ENCODE data around the gene COL4A3.

The COL4A3 gene

DNA sequence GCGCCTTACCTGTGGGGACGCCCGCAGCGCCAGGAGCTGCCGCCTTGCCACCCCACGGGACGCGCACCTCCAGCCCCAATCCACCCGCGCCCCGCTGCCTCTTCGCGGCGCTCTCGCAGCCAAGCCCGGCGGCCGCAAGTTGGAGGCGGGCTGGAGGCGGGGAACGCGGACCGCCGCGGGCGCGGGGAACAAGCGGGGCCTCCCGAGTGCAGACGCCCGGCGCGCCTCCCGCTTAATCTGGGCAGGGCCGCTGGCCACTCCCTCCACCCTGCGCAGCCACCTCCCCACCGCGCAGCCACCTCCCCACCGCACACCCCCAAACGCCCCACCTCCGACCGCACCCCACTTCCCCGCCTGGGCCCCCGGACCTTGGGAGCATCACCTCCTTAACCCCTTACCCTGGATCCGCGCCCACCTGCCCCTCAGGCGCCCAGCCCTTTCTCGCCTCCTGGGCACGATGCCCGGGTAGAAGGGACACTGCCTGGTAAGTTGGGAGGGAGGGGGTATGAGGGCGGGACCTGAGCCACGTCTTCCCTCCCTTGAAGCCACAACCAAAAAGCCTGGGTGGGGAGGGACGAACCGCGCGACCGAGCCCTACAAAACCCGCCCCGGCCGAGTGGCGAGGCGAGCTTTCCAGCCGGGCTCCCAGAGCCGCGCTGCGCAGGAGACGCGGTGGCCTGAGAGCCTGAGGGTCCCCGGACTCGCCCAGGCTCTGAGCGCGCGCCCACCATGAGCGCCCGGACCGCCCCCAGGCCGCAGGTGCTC is at the start of gene COL4A3, which contains the start of gene COL4A4:
COL4A3 (plus strand) TSS at position 627 of the 765 bp plus-strand sequence; CDS start at position 730, 103 bp downstream.
COL4A4 (minus strand) TSS at position 208 of the 765 bp plus-strand sequence. CDS start 16,722 bp downstream, outside the sequence.
- no peak for DNase-seq

DNA sequence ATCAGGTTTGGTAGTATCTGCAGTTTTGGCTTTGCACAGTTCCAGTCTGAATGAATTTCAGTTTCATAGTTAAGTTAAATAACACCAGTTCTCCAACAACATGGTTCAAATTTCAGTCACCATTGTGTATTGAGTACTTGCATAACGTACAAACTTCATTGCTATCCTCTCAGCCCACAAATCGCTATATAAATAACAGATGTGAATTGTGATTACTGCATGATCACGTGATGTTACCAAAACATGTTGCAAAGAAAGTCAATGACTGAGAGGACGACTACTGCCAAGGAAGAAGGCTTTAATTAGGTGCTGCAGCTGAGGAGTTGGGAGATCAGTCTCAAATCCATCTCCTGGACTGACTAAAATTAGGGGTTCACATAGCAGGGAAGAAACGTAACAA is 48.7 kb upstream of the COL4A3 start:
- no peak for DNase-seq

GRCh38 chr2:227117027-227117426 is 47.4 kb upstream of the COL4A3 start:
- no peak for DNase-seq

- DNase-seq, result no peak
Observed at GRCh38 chr2:227117852-227118251, 46.6 kb upstream of the COL4A3 start.

- no peak for DNase-seq
Observed at GRCh38 chr2:227118353-227118752, 46.1 kb upstream of the COL4A3 start.

- DNase-seq, result no peak
Observed at GRCh38 chr2:227123697-227124096, 40.7 kb upstream of the COL4A3 start.

GRCh38 chr2:227124811-227125210 is 39.6 kb upstream of the COL4A3 start:
- no peak for DNase-seq

- no peak for DNase-seq
Observed at GRCh38 chr2:227125506-227125905, 38.9 kb upstream of the COL4A3 start.

GRCh38 chr2:227127201-227127600 is 37.2 kb upstream of the COL4A3 start:
- no peak for DNase-seq

DNA sequence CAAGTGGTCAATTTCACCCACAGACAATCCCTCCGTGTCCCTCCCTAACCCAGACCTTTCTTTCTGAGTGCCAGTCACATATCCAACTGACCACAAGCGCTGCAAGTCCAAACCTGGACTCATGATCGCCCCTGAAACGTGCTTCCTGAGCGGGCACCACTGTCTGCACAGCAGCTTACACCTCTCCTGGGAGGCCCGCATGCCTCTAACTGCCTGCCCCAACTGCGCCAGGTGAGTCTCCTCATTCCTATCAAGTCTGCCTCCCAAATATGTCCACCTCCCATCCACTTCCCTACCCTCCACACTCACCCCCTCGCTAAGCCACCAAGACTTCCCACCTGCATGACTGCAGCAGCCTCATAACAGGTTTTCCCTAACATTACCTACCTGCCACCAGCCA is 33.8 kb upstream of the COL4A3 start:
- no peak for DNase-seq

GRCh38 chr2:227132986-227133385 is 31.4 kb upstream of the COL4A3 start:
- no peak for DNase-seq

DNA sequence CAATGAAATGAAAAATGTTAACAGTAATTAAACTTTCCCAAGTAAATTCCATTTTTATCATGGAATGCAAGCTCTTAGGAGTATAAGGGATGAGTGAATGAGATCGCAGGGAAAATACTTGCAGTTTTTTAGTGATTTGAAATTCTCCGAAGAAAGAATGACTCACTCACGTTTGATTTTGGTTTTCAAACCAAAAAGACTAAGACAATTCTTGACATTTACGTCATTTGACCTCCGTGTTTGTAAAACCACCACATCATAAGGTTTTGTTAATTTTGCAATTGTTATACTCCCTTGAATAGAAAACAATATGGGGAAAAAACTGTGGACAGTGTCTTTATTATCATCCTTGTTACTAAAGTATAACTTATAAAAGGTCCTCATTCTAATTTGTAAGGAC is 29.8 kb upstream of the COL4A3 start:
- no peak for DNase-seq

- DNase-seq, result no peak
Observed at GRCh38 chr2:227141301-227141700, 23.1 kb upstream of the COL4A3 start.

- no peak for DNase-seq
Observed at GRCh38 chr2:227143895-227144294, 20.5 kb upstream of the COL4A3 start.

DNA sequence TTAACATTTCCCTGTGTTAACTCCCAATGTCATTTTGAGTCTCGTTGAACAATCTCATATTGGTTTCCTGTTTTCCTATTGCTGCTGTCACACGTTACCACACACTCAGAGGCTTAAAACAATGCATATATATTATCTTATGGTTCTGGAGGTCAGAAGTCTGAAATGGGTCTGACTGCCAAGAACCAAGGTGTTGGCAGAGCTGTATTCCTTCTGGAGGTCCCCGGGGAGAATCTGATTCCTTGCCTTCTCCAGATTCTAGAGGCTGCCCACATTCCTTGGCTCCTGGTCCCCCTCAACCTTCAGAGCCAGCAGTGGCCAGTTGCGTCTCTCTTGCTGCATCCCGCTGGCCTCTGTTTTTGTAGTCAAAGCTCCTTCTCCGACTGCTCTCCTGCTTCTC is 18.0 kb upstream of the COL4A3 start:
- no peak for DNase-seq

DNA sequence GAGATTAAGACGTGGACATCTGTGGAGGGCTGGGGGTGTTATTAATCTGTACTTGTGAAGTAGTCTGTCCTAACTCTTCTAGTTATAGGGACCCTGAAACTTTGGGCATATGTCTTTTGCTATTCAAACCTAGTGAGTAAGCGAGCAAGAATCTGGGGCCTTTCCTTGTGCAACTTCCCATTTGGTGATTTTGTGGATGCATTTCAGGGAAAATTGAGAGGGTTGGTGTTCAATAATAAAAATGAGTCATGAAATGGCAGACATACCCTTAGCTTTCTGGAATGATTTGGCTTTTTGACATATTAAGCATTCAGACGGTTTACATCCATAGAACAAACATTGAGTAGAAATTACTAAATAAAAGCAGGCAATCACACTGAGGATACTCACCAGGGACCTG is 17.4 kb upstream of the COL4A3 start:
- DNase-seq, result no peak

DNA sequence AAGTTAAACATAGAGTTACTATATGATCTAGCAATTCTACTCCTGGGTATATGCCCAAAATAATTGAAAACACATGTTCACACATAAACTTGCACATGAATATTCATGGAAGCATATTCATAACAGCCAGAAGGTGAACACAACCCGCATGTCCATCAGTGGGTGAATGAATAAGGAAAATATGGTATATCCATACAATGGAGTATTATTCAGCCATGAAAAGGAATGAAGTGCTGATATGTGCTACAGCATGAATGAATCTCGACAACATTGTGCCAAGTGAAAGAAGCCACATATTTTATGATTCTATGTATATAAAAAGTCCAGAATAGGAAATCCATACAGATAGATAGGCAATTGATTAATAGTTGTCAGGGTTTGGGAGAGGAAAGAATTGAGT is 16.3 kb upstream of the COL4A3 start:
- no peak for DNase-seq

DNA sequence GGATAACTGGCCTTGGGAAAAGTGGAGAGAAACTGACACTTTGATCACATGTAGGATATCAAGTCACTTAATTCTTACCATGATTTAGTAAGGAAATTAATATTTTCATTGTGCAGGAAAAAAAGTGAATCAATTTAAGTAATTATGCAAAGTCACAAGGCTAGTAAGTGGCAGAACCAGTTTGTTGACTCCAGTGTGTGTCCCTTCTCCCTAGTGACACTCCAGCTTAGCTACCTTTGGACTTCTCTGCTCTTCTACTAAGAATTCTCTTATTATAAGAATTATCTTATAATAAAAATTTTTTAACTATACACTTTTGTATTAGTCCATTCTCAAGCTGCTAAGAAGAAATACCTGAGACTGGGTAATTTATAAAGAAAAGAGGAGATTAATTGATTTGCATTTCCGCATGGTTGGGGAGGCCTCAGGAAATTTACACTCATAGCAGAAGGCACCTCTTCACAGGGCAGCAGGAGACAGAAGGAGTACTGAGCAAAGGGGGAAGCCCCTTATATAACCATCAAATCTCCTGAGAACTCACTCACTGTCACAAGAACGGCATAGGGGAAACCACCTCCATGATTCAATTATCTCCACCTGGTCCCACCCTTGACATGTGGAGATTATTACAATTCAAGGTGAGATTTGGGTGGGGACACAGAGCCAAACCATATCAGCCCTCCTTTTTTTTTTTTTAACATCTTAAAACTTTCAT is 14.0 kb upstream of the COL4A3 start:
- DNase-seq, result no peak

GRCh38 chr2:227152093-227152766 is 12.2 kb upstream of the COL4A3 start:
- no peak for DNase-seq

GRCh38 chr2:227153307-227153706 is 11.1 kb upstream of the COL4A3 start:
- DNase-seq, result no peak

DNA sequence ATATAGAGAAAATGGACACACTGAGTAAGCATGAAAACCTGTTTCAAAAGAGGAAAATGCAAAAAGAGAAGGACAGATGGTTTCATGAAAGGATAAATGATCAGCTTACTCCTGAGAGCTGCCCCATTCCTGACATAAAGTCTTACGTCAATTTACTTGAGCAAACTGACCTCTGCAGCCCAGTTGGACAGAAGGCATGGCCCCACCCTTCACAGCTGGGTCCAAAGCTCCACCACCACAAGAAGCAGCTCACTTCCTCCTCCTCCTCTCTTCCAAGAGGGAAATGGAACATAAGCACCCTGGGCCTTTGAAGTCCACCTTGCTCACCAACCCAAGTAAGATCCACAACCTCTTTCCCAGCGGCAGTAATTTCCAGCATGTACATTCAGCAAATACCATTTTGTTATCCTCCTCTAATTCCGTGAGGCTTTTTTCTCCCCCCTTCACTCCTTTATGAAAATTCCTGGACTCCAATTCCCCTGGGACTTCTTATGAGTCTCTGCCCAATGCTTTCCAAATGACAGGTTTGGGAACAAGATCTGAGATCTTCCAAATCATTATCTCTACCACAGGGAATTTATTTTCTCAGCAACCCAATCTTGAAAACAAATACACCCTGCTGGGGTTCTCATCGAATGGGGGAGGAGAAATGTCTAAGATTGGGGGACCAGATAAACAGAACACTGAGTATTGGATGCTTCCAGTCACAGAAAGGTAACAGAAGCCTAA is 10.5 kb upstream of the COL4A3 start:
- no peak for DNase-seq

- DNase-seq, result no peak
Observed at GRCh38 chr2:227154986-227155774, 9.2 kb upstream of the COL4A3 start.
